ENCODE results near the gene RSAD2. TPM values are rescaled to one million over a fixed set of nuclear protein-coding genes. Genes with fewer than 3 reads are reported as not detected.

The RSAD2 gene
- total and polyA plus RNA-seq, 2 donors (not counting 3 experiments of a cell fraction or from before 2014, with no cell fraction given), result 0.03 to 0.18 TPM

GRCh38 chr2:6883448-6884122, 6.0 kb downstream of the RSAD2 start:
- Histone ChIP-seq H3K4me2 (ENCODE audit: insufficient read depth, low read length) (no peak overlapping the region), H3K4me3 (replicated peaks in 1 of 3; ENCODE audit: insufficient read depth in 1 of 3, low read depth in 1 of 3, low read length in 3 of 3) (no peak overlapping the region), H3K9me1 (replicated peaks; ENCODE audit: control insufficient read depth, extremely low read depth, insufficient read depth, low read length) (no peaks in the 10 kb centered on the region), H3K36me3 (ENCODE audit: control insufficient read depth in 2 of 2, extremely low read depth in 1 of 2, insufficient read depth in 2 of 2, low read length in 2 of 2) (no peaks in the 10 kb centered on the region), H3K79me2 (ENCODE audit: control insufficient read depth, insufficient read depth, low read length) (no peaks in the 10 kb centered on the region), H3K9me3 (replicated peaks; ENCODE audit: control insufficient read depth, insufficient read depth, low read length) (no peaks in the 10 kb centered on the region), H3K27ac (ENCODE audit: insufficient read depth, low read depth, low read length) (no peak overlapping the region), H3K27me3 (ENCODE audit: control insufficient read depth in 2 of 2, insufficient read depth in 2 of 2, low read length in 2 of 2) (peaks cover 0 to 3% of the 10 kb centered on the region in 2 experiments), H3K4me1 (ENCODE audit: control insufficient read depth, extremely low read depth, insufficient read depth, low read length) (no peaks in the 10 kb centered on the region), H4K20me1 (replicated peaks; ENCODE audit: control insufficient read depth, extremely low read depth, insufficient read depth, low read length) (no peaks in the 10 kb centered on the region), H3K9ac (replicated peaks; ENCODE audit: extremely low read depth, insufficient read depth, low read length) (no peak overlapping the region), H2AFZ (ENCODE audit: low read depth, low read length) (no peak overlapping the region)
- ChIA-PET POLR2A (no interaction called here), CTCF (no interaction called here)
- intact Hi-C loops (cut with micrococcal nuclease), result no loop called here
- BruUV-seq (replicated peaks), result no TSS peak
- dilution Hi-C loops (cut with MboI; ENCODE audit: extremely low pct_ligation_motif_present, low sequenced_read_pairs), result no loop called here
- TF ChIP-seq MAX (IDR thresholded peaks at IDR 0.05; ENCODE audit: insufficient read depth, insufficient read length), result no peak
- no peak for TF ChIP-seq EZH2 (IDR thresholded peaks at IDR 0.05; ENCODE audit: borderline replicate concordance, low read depth, low read length, severe bottlenecking)
- no peak for TF ChIP-seq CTCF (IDR thresholded peaks at IDR 0.05; ENCODE audit: extremely low read depth in 1 of 2, insufficient read depth in 1 of 2, low read depth in 1 of 2, low read length in 2 of 2)
- no peak for TF ChIP-seq POLR2A (IDR thresholded peaks at IDR 0.05; ENCODE audit: low read depth, low read length)
- TF ChIP-seq GATA2 (IDR thresholded peaks at IDR 0.05; ENCODE audit: insufficient read depth, insufficient read length, low read depth, low read length), result no peak
- no peak for TF ChIP-seq POLR2AphosphoS5 (IDR thresholded peaks at IDR 0.05; ENCODE audit: insufficient read depth, low read depth, low read length)
- TF ChIP-seq JUN (IDR thresholded peaks at IDR 0.05; ENCODE audit: borderline replicate concordance, insufficient read depth, insufficient read length, low read depth), result no peak
- TF ChIP-seq FOS (IDR thresholded peaks at IDR 0.05; ENCODE audit: borderline replicate concordance, insufficient read depth, low read length), result no peak
- TF ChIP-seq MYC (IDR thresholded peaks at IDR 0.05; ENCODE audit: low read depth, low read length), result no peak
- FAIRE-seq, result no peak
- no peak for DNase-seq (ENCODE audit: low read depth, low spot score)
